Hepatocyte (in vitro differentiated cells): ENCODE results near the gene OSBP2.
"Not testable (repeated sequence)": the region's sequence is repeated elsewhere in the genome, so short reads cannot be mapped to it uniquely, and the experiment has no call there.

Experiments used
- CTCF ChIP-seq: fragments of 200-600 bp; sonication (generic); IDR thresholded peaks from 2 replicates; pipeline ENCODE4 v1.5.1; 2016; ENCODE audit warnings: antibody characterized with exemption, mild to moderate bottlenecking; ENCODE audit not compliant: poor library complexity
- EZH2 ChIP-seq: fragments of 200-600 bp; sonication (generic); IDR thresholded peaks from 2 replicates; pipeline ENCODE4 v1.6.1; 2016; ENCODE audit warnings: antibody characterized with exemption, mild to moderate bottlenecking, borderline replicate concordance
- EZH2phosphoT487 ChIP-seq: fragments of 200-600 bp; sonication (generic); IDR thresholded peaks from one replicate; pipeline ENCODE4 v1.6.1; 2018; ENCODE audit warnings: antibody characterized with exemption, mild to moderate bottlenecking, low read depth, moderate library complexity; ENCODE audit not compliant: unreplicated experiment, severe bottlenecking

GRCh38 chr22:30740511-30740910 is 45.8 kb downstream of the OSBP2 start:
- TF ChIP-seq EZH2, CTCF, EZH2phosphoT487: not testable (repeated sequence)
